Measurements from ENCODE around the gene ARHGAP26. TPM values are rescaled to one million over a fixed set of nuclear protein-coding genes. Genes with fewer than 3 reads are reported as not detected.

Gene ARHGAP26
- total RNA-seq, 1 donor from 2014 or later, result 8.9 TPM

GRCh38 chr5:143265995-143266394, 495.8 kb downstream of the ARHGAP26 start:
- H3K4me3 Mint-ChIP-seq, result no peak overlapping the region
- no peaks in the 10 kb centered on the region for H3K27me3 Mint-ChIP-seq (ENCODE audit: low read depth)
- H3K36me3 Mint-ChIP-seq, result peaks cover 17% of the 10 kb centered on the region
- H3K4me1 Mint-ChIP-seq, result peaks cover 5% of the 10 kb centered on the region
- no peak for DNase-seq (ENCODE audit: low spot score in 2 of 2, unreplicated experiment in 2 of 2)
- H3K9me3 Mint-ChIP-seq, result peaks cover 49% of the 10 kb centered on the region
- H3K27ac Mint-ChIP-seq, result no peak overlapping the region
- TF ChIP-seq, protein P1, sequence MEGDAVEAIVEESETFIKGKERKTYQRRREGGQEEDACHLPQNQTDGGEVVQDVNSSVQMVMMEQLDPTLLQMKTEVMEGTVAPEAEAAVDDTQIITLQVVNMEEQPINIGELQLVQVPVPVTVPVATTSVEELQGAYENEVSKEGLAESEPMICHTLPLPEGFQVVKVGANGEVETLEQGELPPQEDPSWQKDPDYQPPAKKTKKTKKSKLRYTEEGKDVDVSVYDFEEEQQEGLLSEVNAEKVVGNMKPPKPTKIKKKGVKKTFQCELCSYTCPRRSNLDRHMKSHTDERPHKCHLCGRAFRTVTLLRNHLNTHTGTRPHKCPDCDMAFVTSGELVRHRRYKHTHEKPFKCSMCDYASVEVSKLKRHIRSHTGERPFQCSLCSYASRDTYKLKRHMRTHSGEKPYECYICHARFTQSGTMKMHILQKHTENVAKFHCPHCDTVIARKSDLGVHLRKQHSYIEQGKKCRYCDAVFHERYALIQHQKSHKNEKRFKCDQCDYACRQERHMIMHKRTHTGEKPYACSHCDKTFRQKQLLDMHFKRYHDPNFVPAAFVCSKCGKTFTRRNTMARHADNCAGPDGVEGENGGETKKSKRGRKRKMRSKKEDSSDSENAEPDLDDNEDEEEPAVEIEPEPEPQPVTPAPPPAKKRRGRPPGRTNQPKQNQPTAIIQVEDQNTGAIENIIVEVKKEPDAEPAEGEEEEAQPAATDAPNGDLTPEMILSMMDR (IDR thresholded peaks at IDR 0.05; ENCODE audit: unreplicated experiment), result no peak

GRCh38 chr5:143267186-143267585, 497.0 kb downstream of the ARHGAP26 start:
- peaks cover 17% of the 10 kb centered on the region for H3K36me3 Mint-ChIP-seq
- H3K9me3 Mint-ChIP-seq, result peaks cover 49% of the 10 kb centered on the region
- peaks cover 5% of the 10 kb centered on the region for H3K4me1 Mint-ChIP-seq
- no peaks in the 10 kb centered on the region for H3K27me3 Mint-ChIP-seq (ENCODE audit: low read depth)
- TF ChIP-seq, protein P1 (IDR thresholded peaks at IDR 0.05; ENCODE audit: unreplicated experiment), result no peak
- DNase-seq (ENCODE audit: low spot score in 2 of 2, unreplicated experiment in 2 of 2), result no peak
- no peak overlapping the region for H3K27ac Mint-ChIP-seq
- no peak overlapping the region for H3K4me3 Mint-ChIP-seq

DNA sequence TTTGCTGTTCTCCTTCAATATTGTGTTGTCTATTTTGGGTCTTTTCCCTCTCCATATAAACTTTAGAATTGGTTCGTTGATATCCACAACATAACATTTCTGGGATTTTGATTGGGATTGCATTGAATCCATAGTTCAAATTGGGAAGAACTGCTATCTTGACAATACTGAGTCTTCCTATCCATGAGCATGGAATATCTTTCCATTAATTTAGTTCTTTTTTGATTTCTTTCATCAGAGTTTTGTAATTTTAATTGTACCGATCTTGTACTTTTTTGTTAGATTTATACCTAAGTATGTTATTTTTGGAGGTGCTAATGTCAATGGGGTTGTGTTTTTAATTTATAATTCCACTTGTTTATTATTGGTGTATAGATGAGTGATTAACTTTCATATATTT, 498.2 kb downstream of the ARHGAP26 start:
- Mint-ChIP-seq H3K36me3 (peaks cover 17% of the 10 kb centered on the region), H3K9me3 (peaks cover 45% of the 10 kb centered on the region), H3K27me3 (ENCODE audit: low read depth) (no peaks in the 10 kb centered on the region), H3K4me3 (no peak overlapping the region), H3K4me1 (peaks cover 5% of the 10 kb centered on the region), H3K27ac (no peak overlapping the region)
- TF ChIP-seq, protein P1 (IDR thresholded peaks at IDR 0.05; ENCODE audit: unreplicated experiment), result no peak
- DNase-seq (ENCODE audit: low spot score in 2 of 2, unreplicated experiment in 2 of 2), result no peak

GRCh38 chr5:143271431-143271830, 501.3 kb downstream of the ARHGAP26 start:
- H3K4me1 Mint-ChIP-seq, result no peaks in the 10 kb centered on the region
- H3K27me3 Mint-ChIP-seq (ENCODE audit: low read depth), result no peaks in the 10 kb centered on the region
- TF ChIP-seq, protein P1 (IDR thresholded peaks at IDR 0.05; ENCODE audit: unreplicated experiment), result no peak
- DNase-seq (ENCODE audit: low spot score in 2 of 2, unreplicated experiment in 2 of 2), result no peak
- H3K36me3 Mint-ChIP-seq, result peaks cover 12% of the 10 kb centered on the region
- H3K9me3 Mint-ChIP-seq, result peaks cover 31% of the 10 kb centered on the region
- no peak overlapping the region for H3K4me3 Mint-ChIP-seq
- H3K27ac Mint-ChIP-seq, result no peak overlapping the region

DNA sequence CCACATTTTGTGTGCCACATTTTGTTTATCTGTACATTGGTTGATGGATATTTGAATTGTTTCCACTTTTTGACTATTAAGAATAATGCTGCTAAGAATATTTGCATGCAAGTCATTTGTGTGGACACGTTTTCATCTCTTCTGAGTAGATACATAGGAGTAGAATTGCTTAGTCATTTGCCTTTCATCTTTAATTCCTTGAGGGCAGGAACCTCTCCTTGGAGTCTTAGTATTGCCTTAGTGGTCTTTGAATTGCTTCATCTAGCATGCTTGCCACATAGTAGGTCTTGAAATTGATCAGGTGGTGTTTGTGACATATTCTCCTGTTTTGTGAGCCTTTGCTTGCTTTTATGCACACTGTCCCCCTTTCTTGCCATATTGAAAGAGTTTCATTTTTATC, 504.8 kb downstream of the ARHGAP26 start:
- no peaks in the 10 kb centered on the region for H3K36me3 Mint-ChIP-seq
- no peaks in the 10 kb centered on the region for H3K27me3 Mint-ChIP-seq (ENCODE audit: low read depth)
- H3K4me3 Mint-ChIP-seq, result no peak overlapping the region
- no peak for DNase-seq (ENCODE audit: low spot score in 2 of 2, unreplicated experiment in 2 of 2)
- H3K9me3 Mint-ChIP-seq, result no peaks in the 10 kb centered on the region
- H3K27ac Mint-ChIP-seq, result no peak overlapping the region
- peaks cover 3% of the 10 kb centered on the region for H3K4me1 Mint-ChIP-seq
- TF ChIP-seq, protein P1 (IDR thresholded peaks at IDR 0.05; ENCODE audit: unreplicated experiment), result no peak

Measured in mesothelial cell of epicardium (in vitro differentiated cells).